ELF-1 (cell line): ENCODE results near the gene MAS1L.

Experiments used
- DNase-seq: peaks from one replicate; pipeline ENCODE4 v3.0.0-alpha.2; 2016; ENCODE audit warnings: low read depth, low spot score

MAS1L gene

GRCh38 chr6:29510746-29511300, 23.1 kb upstream of the MAS1L start:
- no peak for DNase-seq

DNA sequence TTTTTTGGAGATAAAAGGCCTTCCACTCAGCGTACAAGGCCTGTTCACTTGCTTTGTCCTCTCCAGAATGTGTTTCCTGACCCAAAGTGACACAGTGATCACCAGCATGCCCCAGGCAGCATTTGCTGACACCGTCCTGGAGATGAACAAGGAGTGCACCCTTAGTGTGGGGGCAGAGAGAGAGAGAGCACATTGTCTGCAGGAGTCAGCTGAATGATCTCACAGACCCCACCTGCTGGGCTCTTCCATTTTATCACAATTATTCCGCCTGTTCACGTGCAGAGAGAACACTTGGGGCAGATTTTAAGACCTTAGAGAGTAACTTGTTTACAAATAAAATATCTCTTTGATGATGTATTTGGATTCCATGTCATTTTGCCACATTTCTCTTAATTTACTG, 22.4 kb upstream of the MAS1L start:
- DNase-seq = peak; percentile 42

- no peak for DNase-seq
Observed at GRCh38 chr6:29509711-29510110, 22.0 kb upstream of the MAS1L start.

DNA sequence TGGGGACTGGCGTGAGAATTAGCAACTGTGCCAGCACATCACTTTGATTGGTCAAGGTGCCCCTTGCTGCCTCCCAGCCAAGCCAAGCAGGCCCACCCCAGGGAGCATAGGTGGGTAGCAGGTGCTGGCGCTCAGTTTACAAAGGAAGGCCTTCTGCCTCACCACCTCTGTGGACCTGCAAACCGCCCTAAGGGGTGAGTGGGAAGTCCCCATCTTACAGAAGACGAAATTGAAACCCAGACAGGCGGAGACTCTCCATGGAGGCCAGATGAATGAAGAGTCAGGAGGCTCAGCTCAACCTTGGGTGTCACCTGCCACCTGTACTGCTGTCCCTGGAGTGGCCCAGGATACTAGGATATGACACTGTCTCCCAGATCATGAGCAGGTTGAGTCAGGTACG, 21.5 kb upstream of the MAS1L start:
- no peak for DNase-seq

GRCh38 chr6:29507319-29507718, 19.6 kb upstream of the MAS1L start:
- no peak for DNase-seq

DNA sequence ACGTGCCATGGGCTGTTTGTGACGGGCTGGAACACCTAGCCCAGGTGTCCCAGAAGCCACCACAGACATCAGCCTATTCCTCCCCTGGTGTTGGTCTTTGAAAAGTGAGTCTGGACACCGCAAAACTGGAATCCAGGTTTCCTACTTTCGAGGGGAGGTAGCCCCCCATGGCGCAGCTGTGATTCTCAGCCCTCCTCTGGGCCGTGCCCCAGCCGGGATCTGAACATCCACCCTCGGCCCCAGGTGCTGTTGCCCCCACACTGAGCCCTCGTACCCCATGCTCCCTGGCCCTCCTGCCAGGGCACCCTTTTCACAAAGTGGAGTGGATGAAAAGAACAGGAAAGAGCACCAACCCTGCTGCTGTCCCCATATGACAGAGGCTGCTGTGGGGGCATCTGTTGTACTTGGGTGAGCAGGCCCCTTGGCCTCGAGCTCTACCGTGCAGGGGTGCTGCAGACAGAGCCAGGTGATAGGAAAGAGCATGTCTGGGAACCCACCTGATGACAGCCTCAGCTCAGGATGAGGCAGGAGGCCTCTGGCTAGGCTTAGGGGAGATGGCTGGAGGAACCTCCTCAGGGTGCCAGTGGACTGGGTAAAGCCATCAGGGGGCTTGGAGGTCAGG, 18.8 kb upstream of the MAS1L start:
- no peak for DNase-seq

DNA sequence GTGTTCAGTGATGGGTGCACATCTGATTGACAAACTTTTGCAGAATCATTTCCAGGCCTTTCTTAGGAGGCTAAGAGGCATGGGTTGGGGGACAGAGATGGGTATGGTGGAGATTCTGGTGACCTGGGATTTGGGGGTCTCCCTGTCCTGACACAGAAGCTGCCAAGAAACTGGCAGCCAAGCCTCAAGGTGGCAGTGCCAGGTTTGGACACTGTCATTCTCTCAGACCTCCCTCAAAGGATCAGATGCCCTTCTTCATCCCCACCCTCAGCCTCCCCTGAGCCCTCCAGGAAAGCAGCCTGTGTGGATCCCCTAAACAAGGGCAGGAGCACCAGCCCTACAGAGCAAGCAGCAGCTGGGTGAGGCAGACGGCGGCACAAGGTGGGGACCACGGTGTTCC, 18.1 kb upstream of the MAS1L start:
- DNase-seq = no peak

- no peak for DNase-seq
Observed at GRCh38 chr6:29504961-29505360, 17.2 kb upstream of the MAS1L start.

GRCh38 chr6:29502597-29502996, 14.8 kb upstream of the MAS1L start:
- no peak for DNase-seq

- DNase-seq = no peak
Observed at GRCh38 chr6:29502181-29502580, 14.4 kb upstream of the MAS1L start.

GRCh38 chr6:29501106-29501505, 13.3 kb upstream of the MAS1L start:
- no peak for DNase-seq

DNA sequence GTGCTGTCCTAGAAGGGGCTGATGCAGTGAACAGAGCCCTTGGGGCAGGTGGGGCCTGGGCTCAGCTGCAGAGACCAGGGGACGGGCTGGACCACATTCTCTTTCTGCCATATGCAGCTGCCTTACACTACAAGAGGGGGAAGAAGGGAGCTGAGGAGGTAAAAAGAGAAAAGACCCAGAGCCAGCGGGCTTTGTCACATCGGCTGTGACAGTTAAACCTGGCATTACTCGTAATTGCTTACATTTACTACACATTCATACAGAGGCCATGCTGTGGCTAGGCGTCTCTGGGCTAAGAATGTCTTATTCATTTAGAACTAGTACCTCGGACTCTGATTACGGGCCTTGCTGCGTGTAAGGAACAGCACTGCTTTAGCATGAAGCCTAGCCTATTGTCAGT, 12.8 kb upstream of the MAS1L start:
- no peak for DNase-seq

- DNase-seq = no peak
Observed at GRCh38 chr6:29499704-29500103, 11.9 kb upstream of the MAS1L start.

DNA sequence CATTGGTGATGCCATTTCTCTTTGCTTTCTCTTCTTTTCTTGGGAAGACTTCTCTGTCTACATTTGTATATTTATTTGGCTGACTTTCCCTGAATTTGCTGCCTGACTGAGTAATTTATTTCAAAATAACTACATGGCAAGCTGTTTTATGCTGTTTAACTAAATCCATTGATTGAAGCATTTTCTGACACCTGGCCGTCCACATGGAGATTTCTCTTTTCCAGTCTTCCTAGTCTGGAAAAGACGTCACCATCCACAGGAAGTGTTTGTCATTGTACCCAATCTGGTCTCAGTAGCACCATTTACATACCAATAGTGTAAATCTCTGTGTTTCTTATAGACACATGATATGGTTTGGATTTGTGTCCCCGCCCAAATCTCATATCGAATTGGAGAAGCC, 9.2 kb upstream of the MAS1L start:
- no peak for DNase-seq

DNA sequence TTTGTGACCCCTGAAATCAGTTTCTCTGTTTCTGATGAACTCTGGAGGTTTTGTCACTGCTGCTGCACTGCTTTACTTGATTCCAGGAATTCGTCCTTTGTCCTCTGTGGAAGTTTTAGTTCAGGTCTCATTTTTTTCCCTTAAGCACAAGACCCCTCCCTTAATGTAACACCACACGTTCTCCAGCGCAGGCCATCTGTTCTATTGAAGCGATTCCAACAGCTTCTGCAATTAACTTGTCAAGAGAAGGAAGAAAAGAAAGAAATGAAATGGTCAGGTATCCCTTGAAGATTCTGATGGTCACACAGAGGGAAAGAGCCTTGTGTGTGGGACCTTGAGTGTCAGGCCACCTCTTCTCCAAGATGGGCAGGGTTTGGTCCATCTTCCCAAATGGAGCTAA, 7.8 kb upstream of the MAS1L start:
- DNase-seq = no peak

DNA sequence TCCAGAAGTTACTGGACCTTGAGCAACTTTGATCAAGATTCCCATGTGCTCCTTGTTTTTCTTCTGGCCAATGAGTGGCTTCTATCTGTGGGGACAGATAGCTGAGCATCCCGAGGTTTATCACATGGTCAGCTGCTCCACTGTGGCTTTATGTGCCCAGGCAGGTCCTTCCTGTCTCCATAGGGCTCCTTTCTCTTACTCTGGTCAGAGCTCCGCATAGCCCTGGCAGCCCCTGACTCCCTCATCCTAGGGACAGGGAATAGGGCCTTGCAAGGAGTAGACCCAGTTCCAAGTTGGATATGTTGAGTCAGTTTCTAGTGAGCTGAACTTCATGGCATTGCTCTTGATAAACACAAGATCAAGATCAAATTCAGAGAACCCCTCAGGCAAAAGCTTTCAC, 6.4 kb upstream of the MAS1L start:
- no peak for DNase-seq

DNA sequence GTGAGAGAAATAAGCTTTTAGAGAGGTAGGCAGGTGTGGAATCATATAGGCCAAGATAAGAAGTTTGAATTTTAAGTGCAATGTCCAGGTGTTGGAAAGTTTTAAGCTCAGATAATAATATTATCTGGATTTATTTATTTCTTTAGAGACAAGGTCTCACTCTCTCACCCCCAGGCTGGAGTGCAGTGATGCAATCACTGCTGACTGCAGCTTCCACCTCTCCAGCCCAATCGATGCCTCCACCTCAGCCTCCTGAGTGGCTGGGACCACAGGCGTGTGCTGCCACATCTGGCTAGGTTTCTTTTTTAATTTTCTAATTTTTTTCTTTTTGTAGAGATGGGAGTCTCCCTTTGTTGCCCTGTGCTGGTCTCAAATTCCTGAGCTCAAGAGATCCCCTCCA, 5.5 kb upstream of the MAS1L start:
- no peak for DNase-seq

DNA sequence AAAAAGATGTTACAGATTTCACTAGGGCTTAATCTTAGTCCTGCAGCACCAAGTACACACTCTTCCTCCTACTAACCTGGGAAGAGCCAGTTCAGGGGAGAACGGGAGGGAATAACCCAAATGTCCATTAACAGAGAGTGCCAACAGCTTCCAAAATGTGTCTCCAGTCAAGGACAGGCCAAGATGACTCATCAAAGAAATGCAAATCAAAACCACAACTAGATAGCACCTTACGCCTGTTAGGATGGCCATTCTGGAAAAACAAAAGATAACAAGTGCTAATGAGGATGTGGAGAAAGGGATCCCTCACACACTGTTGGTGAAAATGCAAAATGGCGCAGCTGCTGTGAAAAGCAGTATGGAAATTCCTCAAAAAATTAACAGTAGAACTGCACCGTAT, 3.8 kb upstream of the MAS1L start:
- no peak for DNase-seq

DNA sequence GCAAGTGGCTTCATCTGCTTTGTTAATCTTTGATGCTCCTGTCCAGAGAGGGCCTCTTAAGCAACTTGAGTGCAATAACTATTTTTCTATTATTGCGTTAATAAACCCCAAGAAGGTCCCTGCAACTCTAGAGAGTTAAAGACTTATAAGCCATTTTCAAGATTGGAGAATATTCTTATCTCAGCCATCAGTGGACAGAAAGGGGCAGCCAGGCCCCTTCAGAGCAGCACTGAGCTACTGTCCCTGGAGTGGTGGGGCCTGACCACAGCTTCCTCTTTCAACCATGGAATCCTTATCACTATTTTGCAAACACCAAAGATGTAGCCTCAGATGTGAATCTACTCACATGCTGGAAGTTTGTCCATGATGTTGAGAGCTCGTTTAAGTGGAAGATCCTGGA, 2.8 kb upstream of the MAS1L start:
- DNase-seq = no peak

DNA sequence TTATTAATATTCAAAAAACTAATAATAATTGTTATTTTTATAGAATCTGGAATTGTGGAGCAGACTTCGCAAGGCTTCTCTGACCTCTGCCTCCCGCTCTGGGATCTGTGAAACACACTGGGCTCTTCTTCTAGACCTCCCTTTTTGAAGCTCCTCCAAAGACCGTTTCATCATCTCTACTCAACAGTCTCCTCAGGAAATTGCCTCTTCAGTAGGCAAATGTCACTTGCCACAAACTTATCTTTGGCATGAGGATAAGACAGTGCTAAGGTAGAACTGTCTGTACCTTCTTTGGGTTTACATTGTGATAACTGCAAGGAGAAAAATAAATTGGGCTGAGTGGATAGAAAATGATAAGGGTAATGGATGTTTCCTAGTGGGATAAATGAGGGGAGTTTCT, 2.3 kb upstream of the MAS1L start:
- no peak for DNase-seq

DNA sequence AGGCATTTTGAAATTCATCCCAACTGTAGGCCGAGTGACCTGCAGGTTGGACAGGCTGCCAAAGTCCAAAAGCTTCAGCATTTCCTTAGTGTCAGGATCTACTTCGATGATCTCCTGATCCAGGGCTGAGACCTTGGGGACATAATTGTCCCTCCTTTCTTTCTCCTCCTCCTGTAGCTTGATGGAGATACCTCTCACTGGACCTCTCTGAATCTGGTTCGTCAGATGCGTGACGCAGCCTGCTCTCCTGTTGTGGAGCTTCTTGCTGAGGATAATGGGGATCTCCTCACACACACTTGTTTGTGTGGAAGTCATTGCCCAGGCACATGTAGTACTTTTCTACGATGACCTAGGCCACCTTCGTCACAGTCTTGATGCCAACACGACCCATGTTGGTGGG, 1.5 kb upstream of the MAS1L start:
- DNase-seq = no peak

GRCh38 chr6:29488874-29489273, 1.1 kb upstream of the MAS1L start:
- no peak for DNase-seq

DNA sequence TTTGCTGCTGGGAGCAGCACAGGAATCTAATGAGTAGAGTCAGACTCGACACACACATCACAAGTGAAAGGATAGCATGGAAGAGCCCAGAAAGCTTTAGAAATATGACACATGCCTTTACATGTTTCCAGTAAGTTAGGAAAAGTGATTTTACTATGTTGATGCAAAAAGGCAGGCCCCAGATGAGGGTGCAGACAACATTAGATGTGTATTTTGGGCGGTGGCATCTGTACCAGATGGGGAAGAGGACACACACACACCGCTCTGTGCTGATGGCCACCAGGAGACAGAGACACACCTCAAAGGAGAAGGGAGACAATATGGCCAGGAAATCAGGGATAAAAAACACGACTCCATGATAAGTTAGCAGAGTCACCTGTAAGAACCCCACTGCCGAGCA, 625 bp downstream of the MAS1L start:
- DNase-seq = no peak

DNA sequence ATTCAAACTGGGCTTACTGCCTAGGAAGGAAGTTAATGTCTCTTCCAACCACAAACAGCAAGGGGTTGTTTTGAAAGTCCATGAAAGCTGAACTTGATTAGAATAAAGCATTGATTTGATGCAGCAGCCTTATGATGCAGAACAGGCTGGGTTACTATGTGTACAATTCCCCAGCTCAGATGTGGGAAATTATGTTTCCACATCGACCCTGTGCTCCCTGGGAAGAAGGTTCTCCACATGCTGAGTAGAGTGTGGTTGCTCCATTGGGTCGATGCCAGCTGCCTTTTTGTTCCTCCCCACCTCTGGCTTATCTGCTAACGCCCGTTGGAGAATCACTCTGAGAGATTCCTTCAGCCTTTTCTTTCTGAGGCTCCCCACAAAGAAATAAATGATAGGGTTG, 1.2 kb downstream of the MAS1L start:
- DNase-seq = no peak
